ENCODE data around the gene TEC. TPM values are rescaled to one million over a fixed set of nuclear protein-coding genes. Genes with fewer than 3 reads are reported as not detected.

Gene TEC
- total and polyA plus RNA-seq, 9 of the 15 experiments (the other 6 are each of a cell fraction or from before 2014, with no cell fraction given): 5.3 to 14.7 (median 8.8) TPM

DNA sequence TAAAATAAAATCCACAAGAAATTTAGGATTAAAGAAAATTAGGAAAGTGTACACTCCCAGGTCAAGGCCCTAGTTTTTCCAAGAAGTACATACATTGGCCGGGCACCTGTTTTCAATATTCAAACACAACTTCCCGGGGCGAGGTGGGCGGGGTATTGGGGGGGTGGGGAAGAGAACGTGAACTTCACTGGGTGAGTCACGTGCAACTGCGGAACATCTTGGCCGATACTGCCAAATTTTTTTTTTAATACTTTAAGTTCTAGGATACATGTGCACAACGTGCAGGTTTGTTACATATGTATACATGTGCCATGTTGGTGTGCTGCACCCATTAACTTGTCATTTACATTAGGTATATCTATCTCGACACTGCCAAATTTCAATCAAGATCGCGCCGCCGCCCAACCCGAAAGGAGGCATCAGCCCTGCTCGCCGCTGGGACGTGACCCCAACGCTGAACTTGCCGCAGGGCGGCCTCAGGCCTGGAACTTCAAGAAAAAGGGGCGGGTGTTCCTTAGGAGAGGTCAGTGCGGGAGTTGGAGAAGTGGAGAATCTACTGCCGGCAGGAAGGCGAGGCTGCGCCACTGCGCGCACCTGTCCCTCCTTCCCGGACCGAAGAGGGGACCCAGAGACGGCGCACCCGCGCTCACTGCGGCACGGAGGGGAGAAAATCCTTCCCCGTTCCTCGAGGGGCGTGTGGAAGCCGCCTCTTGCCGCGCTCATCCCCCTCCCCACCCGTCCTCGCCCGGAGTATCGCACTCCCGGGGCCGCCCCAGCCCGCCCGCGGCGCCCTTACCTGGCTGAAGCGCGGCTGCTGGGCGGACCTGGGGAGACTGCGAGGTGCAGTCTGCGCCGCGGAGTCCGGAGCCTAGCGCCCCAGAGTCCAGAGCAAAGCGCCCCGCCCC lies at the start of gene TEC (continued):
- peak; percentile 32 for TF ChIP-seq CCNT2 (IDR thresholded peaks at IDR 0.05; ENCODE audit: borderline replicate concordance, extremely low read depth, insufficient read length, low read depth, low read length)
- TF ChIP-seq, protein P1, sequence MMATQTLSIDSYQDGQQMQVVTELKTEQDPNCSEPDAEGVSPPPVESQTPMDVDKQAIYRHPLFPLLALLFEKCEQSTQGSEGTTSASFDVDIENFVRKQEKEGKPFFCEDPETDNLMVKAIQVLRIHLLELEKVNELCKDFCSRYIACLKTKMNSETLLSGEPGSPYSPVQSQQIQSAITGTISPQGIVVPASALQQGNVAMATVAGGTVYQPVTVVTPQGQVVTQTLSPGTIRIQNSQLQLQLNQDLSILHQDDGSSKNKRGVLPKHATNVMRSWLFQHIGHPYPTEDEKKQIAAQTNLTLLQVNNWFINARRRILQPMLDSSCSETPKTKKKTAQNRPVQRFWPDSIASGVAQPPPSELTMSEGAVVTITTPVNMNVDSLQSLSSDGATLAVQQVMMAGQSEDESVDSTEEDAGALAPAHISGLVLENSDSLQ (IDR thresholded peaks at IDR 0.05): no peak
- peak; percentile 80 for TF ChIP-seq HDAC2 (IDR thresholded peaks at IDR 0.05)
- no peak for TF ChIP-seq ZNF197 (CRISPR knock-in tag; IDR thresholded peaks at IDR 0.05; ENCODE audit: low read depth)
- TF ChIP-seq ZKSCAN1 (IDR thresholded peaks at IDR 0.05; ENCODE audit: low read depth, low read length): peak; percentile 3; the same call in 1 of the 2 replicates
- peak; percentile 11 for TF ChIP-seq TBP (optimal IDR thresholded peaks at IDR 0.05; ENCODE audit: low read depth, low read length)
- no peak for TF ChIP-seq NFRKB (IDR thresholded peaks at IDR 0.05; ENCODE audit: low read depth)
- TF ChIP-seq POLR2G (IDR thresholded peaks at IDR 0.05; ENCODE audit: low read depth, low read length): peak; percentile 92
- TF ChIP-seq, protein P2, sequence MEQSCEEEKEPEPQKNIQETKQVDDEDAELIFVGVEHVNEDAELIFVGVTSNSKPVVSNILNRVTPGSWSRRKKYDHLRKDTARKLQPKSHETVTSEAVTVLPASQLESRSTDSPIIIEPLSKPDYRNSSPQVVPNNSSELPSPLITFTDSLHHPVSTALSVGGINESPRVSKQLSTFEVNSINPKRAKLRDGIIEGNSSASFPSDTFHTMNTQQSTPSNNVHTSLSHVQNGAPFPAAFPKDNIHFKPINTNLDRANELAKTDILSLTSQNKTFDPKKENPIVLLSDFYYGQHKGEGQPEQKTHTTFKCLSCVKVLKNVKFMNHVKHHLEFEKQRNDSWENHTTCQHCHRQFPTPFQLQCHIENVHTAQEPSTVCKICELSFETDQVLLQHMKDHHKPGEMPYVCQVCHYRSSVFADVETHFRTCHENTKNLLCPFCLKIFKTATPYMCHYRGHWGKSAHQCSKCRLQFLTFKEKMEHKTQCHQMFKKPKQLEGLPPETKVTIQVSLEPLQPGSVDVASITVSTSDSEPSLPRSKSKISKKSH (CRISPR knock-in tag; IDR thresholded peaks at IDR 0.05): no peak
- TF ChIP-seq, protein P3, sequence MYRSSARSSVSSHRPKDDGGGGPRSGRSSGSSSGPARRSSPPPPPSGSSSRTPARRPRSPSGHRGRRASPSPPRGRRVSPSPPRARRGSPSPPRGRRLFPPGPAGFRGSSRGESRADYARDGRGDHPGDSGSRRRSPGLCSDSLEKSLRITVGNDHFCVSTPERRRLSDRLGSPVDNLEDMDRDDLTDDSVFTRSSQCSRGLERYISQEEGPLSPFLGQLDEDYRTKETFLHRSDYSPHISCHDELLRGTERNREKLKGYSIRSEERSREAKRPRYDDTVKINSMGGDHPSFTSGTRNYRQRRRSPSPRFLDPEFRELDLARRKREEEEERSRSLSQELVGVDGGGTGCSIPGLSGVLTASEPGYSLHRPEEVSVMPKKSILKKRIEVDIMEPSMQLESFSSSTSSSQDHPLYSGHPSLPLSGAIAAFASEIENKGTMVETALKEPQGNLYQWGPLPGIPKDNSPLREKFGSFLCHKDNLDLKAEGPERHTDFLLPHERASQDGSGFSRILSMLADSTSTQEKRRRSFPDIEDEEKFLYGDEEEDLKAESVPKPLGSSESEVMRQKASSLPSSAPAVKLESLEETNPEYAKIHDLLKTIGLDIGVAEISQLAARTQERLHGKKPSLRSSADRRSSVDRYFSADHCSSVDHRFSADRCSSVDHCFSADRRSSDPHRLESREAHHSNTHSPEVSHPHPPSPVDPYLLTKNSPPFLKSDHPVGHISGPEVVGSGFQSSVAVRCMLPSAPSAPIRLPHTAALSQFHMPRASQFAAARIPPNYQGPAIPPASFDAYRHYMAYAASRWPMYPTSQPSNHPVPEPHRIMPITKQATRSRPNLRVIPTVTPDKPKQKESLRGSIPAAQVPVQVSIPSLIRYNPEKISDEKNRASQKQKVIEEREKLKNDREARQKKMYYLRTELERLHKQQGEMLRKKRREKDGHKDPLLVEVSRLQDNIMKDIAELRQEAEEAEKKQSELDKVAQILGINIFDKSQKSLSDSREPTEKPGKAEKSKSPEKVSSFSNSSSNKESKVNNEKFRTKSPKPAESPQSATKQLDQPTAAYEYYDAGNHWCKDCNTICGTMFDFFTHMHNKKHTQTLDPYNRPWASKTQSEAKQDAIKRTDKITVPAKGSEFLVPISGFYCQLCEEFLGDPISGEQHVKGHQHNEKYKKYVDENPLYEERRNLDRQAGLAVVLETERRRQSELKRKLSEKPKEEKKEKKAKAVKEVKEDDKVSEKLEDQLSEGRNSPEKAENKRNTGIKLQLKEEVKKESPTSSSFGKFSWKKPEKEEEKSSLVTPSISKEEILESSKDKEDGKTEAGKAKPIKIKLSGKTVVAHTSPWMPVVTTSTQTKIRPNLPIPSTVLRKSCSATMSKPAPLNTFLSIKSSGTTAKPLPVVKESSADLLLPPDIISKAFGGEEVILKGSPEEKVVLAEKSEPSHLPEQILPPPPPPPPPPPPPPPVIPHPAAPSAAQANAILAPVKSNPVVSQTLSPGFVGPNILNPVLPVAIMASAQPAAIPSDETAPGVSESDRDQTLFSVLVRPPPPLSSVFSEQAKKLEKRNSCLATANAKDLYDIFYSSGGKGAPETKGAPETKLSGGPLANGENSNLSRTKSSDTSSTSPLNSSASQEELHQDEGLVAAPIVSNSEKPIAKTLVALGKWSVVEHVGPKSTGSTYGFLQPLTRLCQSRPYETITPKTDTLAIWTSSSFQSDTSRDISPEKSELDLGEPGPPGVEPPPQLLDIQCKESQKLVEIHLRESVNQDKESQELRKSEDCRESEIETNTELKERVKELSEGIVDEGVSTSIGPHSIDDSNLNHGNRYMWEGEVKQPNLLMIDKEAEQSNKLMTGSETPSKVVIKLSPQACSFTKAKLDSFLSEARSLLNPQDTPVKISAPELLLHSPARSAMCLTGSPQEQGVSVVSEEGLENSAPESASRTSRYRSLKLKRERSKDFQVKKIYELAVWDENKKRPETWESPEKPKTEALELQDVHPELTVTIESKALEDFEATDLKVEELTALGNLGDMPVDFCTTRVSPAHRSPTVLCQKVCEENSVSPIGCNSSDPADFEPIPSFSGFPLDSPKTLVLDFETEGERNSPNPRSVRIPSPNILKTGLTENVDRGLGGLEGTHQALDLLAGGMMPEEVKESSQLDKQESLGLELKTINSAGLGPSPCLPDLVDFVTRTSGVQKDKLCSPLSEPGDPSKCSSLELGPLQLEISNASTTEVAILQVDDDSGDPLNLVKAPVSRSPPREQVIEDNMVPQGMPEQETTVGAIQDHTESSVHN (IDR thresholded peaks at IDR 0.05; ENCODE audit: borderline replicate concordance in 1 of 2, low read depth in 1 of 2): 0 out of 4 replicates have a peak, but pooled peaks of 1 of the 2 experiments have one; percentile 23
- TF ChIP-seq MXI1 (IDR thresholded peaks at IDR 0.05; ENCODE audit: low read depth, low read length): 0 out of 2 replicates have a peak, but pooled peaks have one; percentile 6
- peak; percentile 7; the same call in 1 of the 2 replicates for TF ChIP-seq MBD2 (IDR thresholded peaks at IDR 0.05; ENCODE audit: borderline replicate concordance, low read depth)

Measured in K562 (cell line).